ENCODE data around the gene SNRPN.
"Not testable (repeated sequence)": the region's sequence is repeated elsewhere in the genome, so short reads cannot be mapped to it uniquely, and the experiment has no call there.

The SNRPN gene

GRCh38 chr15:24954783-24955530 is at the start of gene SNRPN, which contains the start of gene SNURF:
TSS of gene SNRPN (plus strand) at chr15:24954987. CDS start at chr15:24974454, 19,467 bp downstream.
TSS of gene SNURF (plus strand) at chr15:24954987. CDS start at chr15:24955049, 62 bp downstream.
- peak; percentile 77 for DNase-seq (ENCODE audit: low spot score)

GRCh38 chr15:24916305-24917009 is 38.3 kb upstream of the SNRPN start:
- no peak for DNase-seq (ENCODE audit: low spot score)

GRCh38 chr15:24917431-24917830 is 37.4 kb upstream of the SNRPN start:
- no peak for DNase-seq (ENCODE audit: low spot score)

- no peak for DNase-seq (ENCODE audit: low spot score)
These were observed 35.3 kb upstream of the SNRPN start for GRCh38 chr15:24919446-24919845.

GRCh38 chr15:24922781-24923180 is 32.0 kb upstream of the SNRPN start:
- DNase-seq (ENCODE audit: low spot score), result not testable (repeated sequence)

- DNase-seq (ENCODE audit: low spot score), result no peak
These were observed 30.6 kb upstream of the SNRPN start for GRCh38 chr15:24924153-24924552.

GRCh38 chr15:24924621-24925020 is 30.2 kb upstream of the SNRPN start:
- DNase-seq (ENCODE audit: low spot score), result no peak

- DNase-seq (ENCODE audit: low spot score), result not testable (repeated sequence)
These were observed 22.7 kb upstream of the SNRPN start for GRCh38 chr15:24931874-24932732.

- DNase-seq (ENCODE audit: low spot score), result no peak
These were observed 21.1 kb upstream of the SNRPN start for GRCh38 chr15:24933716-24934115.

GRCh38 chr15:24938224-24938623 is 16.6 kb upstream of the SNRPN start:
- not testable (repeated sequence) for DNase-seq (ENCODE audit: low spot score)

GRCh38 chr15:24940236-24940635 is 14.6 kb upstream of the SNRPN start:
- DNase-seq (ENCODE audit: low spot score), result no peak

GRCh38 chr15:24943361-24943760 is 11.4 kb upstream of the SNRPN start:
- no peak for DNase-seq (ENCODE audit: low spot score)

GRCh38 chr15:24944954-24945353 is 9.8 kb upstream of the SNRPN start:
- no peak for DNase-seq (ENCODE audit: low spot score)

- DNase-seq (ENCODE audit: low spot score), result no peak
These were observed 9.1 kb upstream of the SNRPN start for GRCh38 chr15:24945711-24946110.

- DNase-seq (ENCODE audit: low spot score), result no peak
These were observed 6.3 kb upstream of the SNRPN start for GRCh38 chr15:24948495-24948894.

- DNase-seq (ENCODE audit: low spot score), result no peak
These were observed 739 bp downstream of the SNRPN start for GRCh38 chr15:24955531-24955921.

GRCh38 chr15:24956111-24956838 is 1.5 kb downstream of the SNRPN start:
- peak; percentile 81 for DNase-seq (ENCODE audit: low spot score)

GRCh38 chr15:24957691-24958090 is 2.9 kb downstream of the SNRPN start:
- no peak for DNase-seq (ENCODE audit: low spot score)

- no peak for DNase-seq (ENCODE audit: low spot score)
These were observed 7.2 kb downstream of the SNRPN start for GRCh38 chr15:24961967-24962366.

GRCh38 chr15:24962880-24963279 is 8.1 kb downstream of the SNRPN start:
- no peak for DNase-seq (ENCODE audit: low spot score)

- DNase-seq (ENCODE audit: low spot score), result no peak
These were observed 11.7 kb downstream of the SNRPN start for GRCh38 chr15:24966364-24967103.

Data from AG08395 (cell line).